KMS-11 (cell line): ENCODE results near the gene CYTH3.

Experiments
- H2AFZ ChIP-seq: fragments of 200-600 bp; sonication (generic); 2 replicates; pipeline ENCODE4 v1.6.1; 2016; ENCODE audit warnings: antibody characterized with exemption, mixed run types, low read depth
- H3K27ac ChIP-seq: fragments of 200-600 bp; sonication (generic); 2 replicates; pipeline ENCODE4 v1.6.1; 2016; ENCODE audit warnings: mild to moderate bottlenecking, mixed run types
- H3K27me3 ChIP-seq: fragments of 200-600 bp; sonication (generic); 2 replicates; pipeline ENCODE4 v1.6.1; 2017; ENCODE audit warnings: mild to moderate bottlenecking, low read depth, mixed run types, moderate library complexity; ENCODE audit not compliant: insufficient read depth
- H3K36me3 ChIP-seq: fragments of 200-600 bp; sonication (generic); 2 replicates; pipeline ENCODE4 v1.6.1; 2017; ENCODE audit warnings: mild to moderate bottlenecking, mixed run types; ENCODE audit not compliant: insufficient read depth
- H3K4me1 ChIP-seq: fragments of 200-600 bp; sonication (generic); 2 replicates; pipeline ENCODE4 v1.6.1; 2016; ENCODE audit warnings: mild to moderate bottlenecking, low read depth, mixed run types; ENCODE audit not compliant: poor library complexity, severe bottlenecking
- H3K4me2 ChIP-seq: fragments of 200-600 bp; sonication (generic); 2 replicates; pipeline ENCODE4 v1.7.0; 2016; ENCODE audit warnings: mild to moderate bottlenecking, mixed run types
- H3K4me3 ChIP-seq: fragments of 200-600 bp; sonication (generic); IDR thresholded peaks from 2 replicates; pipeline ENCODE4 v1.6.1; 2017; ENCODE audit warnings: low read depth, low read length, mixed read lengths; ENCODE audit not compliant: insufficient read depth
- H3K79me2 ChIP-seq: fragments of 200-600 bp; sonication (generic); 2 replicates; pipeline ENCODE4 v1.6.1; 2016; ENCODE audit warnings: low read depth, mixed run types; ENCODE audit not compliant: insufficient read depth
- H3K9ac ChIP-seq: fragments of 200-600 bp; sonication (generic); 2 replicates; pipeline ENCODE4 v1.6.1; 2016; ENCODE audit warnings: mild to moderate bottlenecking, mixed run types
- H4K20me1 ChIP-seq: fragments of 200-600 bp; sonication (generic); 2 replicates; pipeline ENCODE4 v1.6.1; 2016; ENCODE audit warnings: mild to moderate bottlenecking, mixed run types; ENCODE audit not compliant: insufficient read depth
- TF ChIP-seq, protein P1 (sequence below): fragments of 200-600 bp; sonication (generic); conservative IDR thresholded peaks from 2 replicates; pipeline ENCODE4 v1.6.1; 2017; ENCODE audit warnings: low read depth, mild to moderate bottlenecking, antibody characterized with exemption, low read length, moderate library complexity, mixed read lengths

CYTH3 gene

DNA sequence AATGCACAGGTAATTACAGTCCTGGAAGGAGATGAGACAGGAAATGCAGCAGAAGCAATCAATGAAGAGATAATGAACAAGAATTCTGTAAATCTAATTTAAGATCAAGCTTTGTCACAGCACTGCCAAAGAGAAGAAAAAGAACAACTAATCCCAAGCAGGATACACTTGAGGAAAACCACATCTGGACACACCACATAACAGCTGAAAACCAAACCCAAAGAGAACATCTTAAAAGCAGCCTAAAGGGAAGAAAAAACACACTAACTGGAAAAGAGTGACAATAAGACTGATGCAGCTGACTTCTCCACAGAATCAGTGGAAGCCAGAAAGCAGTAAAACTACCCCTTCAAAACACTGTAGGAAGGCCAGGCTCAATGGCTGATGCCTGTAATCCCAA is 10.2 kb downstream of the CYTH3 start:
- H3K27me3 ChIP-seq = no peaks in the 10 kb centered on the region
- H3K79me2 ChIP-seq = no peaks in the 10 kb centered on the region; the same call in 1 of the 2 replicates
- H2AFZ ChIP-seq = no peak overlapping the region
- H3K4me1 ChIP-seq = peaks cover 11% of the 10 kb centered on the region
- H3K36me3 ChIP-seq = no peaks in the 10 kb centered on the region
- TF ChIP-seq, protein P1, sequence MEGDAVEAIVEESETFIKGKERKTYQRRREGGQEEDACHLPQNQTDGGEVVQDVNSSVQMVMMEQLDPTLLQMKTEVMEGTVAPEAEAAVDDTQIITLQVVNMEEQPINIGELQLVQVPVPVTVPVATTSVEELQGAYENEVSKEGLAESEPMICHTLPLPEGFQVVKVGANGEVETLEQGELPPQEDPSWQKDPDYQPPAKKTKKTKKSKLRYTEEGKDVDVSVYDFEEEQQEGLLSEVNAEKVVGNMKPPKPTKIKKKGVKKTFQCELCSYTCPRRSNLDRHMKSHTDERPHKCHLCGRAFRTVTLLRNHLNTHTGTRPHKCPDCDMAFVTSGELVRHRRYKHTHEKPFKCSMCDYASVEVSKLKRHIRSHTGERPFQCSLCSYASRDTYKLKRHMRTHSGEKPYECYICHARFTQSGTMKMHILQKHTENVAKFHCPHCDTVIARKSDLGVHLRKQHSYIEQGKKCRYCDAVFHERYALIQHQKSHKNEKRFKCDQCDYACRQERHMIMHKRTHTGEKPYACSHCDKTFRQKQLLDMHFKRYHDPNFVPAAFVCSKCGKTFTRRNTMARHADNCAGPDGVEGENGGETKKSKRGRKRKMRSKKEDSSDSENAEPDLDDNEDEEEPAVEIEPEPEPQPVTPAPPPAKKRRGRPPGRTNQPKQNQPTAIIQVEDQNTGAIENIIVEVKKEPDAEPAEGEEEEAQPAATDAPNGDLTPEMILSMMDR = no peak
- no peak overlapping the region for H3K4me3 ChIP-seq
- H3K4me2 ChIP-seq = no peak overlapping the region
- no peaks in the 10 kb centered on the region for H4K20me1 ChIP-seq
- no peak overlapping the region for H3K9ac ChIP-seq
- no peak overlapping the region for H3K27ac ChIP-seq

GRCh38 chr7:6261699-6262098 is 10.7 kb downstream of the CYTH3 start:
- Histone ChIP-seq H3K27me3 (no peaks in the 10 kb centered on the region), H3K4me2 (no peak overlapping the region), H3K27ac (no peak overlapping the region), H3K4me1 (peaks cover 17% of the 10 kb centered on the region), H3K36me3 (no peaks in the 10 kb centered on the region), H3K79me2 (no peaks in the 10 kb centered on the region), H3K4me3 (no peak overlapping the region), H2AFZ (no peak overlapping the region), H4K20me1 (no peaks in the 10 kb centered on the region), H3K9ac (no peak overlapping the region)
- TF ChIP-seq, protein P1 = no peak

DNA sequence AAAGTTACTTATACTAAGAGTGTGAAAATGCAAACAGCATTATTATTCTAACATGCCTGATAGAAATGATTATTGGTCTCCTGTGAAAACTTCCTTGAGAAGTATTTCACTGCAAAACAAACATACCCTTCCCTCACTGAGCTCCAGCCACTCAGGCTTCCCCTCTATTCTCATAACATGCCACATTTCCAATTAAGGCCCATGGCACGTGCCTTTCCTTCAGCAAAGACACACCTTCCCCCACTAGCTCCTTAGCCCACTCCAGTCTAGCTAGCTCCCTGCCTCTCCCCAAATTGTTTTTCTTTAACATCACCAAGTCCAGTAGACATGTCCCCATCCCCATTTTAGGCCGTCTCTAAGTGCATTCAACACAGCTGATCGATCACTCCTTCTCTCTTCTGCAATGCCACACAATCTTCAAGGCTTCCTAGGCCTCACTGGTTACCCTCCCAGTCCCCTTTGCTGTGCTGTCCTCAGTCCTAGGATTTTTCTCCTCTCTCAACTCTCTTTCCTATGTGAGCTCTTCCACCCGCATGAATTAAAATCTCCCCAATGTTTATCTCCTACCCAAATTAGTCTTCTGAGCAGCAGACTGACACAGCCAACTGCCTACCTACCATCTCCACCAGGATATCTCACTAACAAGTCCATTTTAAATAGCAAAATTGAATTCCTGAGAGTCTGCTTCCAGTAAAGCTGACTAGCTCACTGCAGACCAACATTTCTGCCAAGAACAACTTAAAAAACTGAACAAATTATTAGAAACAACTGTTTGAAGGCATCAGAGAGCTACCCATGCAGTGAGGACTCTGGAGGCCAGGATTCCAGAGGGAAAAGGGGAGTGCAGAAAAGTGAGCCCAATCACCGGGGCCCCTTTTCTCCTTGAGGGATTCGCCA is 11.9 kb downstream of the CYTH3 start:
- H3K4me3 ChIP-seq = no peak overlapping the region
- H3K4me1 ChIP-seq = peaks cover 20% of the 10 kb centered on the region
- no peak overlapping the region for H3K9ac ChIP-seq
- H3K36me3 ChIP-seq = no peaks in the 10 kb centered on the region
- H3K4me2 ChIP-seq = no peak overlapping the region
- TF ChIP-seq, protein P1 = no peak
- H3K27me3 ChIP-seq = no peaks in the 10 kb centered on the region
- H2AFZ ChIP-seq = no peak overlapping the region
- no peak overlapping the region for H3K27ac ChIP-seq
- peaks cover 3% of the 10 kb centered on the region; the same call in 1 of the 2 replicates for H3K79me2 ChIP-seq
- no peaks in the 10 kb centered on the region for H4K20me1 ChIP-seq

- peaks cover 20% of the 10 kb centered on the region for H3K4me1 ChIP-seq
- TF ChIP-seq, protein P1 = no peak
- no peak overlapping the region for H3K9ac ChIP-seq
- H3K4me2 ChIP-seq = peak overlapping the region; percentile 20; the same call in 1 of the 2 replicates
- no peaks in the 10 kb centered on the region for H4K20me1 ChIP-seq
- no peak overlapping the region for H3K27ac ChIP-seq
- H2AFZ ChIP-seq = no peak overlapping the region
- H3K36me3 ChIP-seq = no peaks in the 10 kb centered on the region
- no peak overlapping the region for H3K4me3 ChIP-seq
- peaks cover 3% of the 10 kb centered on the region; the same call in 1 of the 2 replicates for H3K79me2 ChIP-seq
- no peaks in the 10 kb centered on the region for H3K27me3 ChIP-seq
Measured at GRCh38 chr7:6259257-6259656, 13.2 kb downstream of the CYTH3 start.
